ENCODE measurements around the gene ZBTB40. TPM values are rescaled to one million over a fixed set of nuclear protein-coding genes. Genes with fewer than 3 reads are reported as not detected.

Gene ZBTB40
- total RNA-seq, 1 experiment from 2014 or later, result 16.3 TPM

DNA sequence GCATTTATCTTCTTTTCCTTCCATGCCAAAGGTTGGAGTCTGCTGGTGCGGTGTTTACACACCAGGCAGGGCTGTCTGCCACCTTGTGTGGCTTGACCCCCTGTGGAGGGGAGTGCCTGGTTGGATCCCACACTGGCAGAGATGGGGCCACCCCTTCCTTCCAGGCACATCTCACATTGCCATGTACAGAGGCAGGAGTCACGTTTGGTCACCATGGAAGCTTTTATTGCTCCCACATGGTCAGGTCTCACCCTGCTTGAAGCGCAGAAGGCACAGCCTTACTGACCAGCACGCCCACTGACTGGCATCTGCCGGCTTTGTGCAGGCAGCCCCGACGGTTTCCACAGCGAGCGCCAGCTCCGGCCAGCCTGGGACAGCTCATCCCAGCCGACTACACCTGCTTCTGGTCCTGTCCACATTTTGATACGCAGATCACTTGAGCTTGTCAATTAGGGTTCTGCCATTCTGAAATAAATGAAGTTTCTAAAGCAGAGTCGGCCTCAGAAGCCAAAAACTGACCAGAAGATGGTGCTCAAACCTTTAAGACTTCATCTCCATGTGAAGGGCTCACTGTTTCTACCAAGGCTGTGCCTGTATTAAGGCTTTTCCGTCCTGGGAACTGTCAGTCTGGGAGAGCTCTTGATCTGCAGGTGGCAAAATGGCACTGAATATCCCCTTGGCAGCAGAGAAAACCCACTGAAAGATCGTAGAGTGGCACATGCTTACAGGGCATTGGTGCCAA lies 76.1 kb downstream of the ZBTB40 start:
- no peak overlapping the region for H4K8ac ChIP-seq (replicated peaks; ENCODE audit: insufficient read length, low read depth, low read length)
- Mint-ChIP-seq H3K4me3 (no peak overlapping the region), H3K27me3 (ENCODE audit: low read depth) (no peaks in the 10 kb centered on the region), H3K9me3 (no peaks in the 10 kb centered on the region), H3K36me3 (ENCODE audit: insufficient read depth in 1 of 3, low read depth in 3 of 3) (peaks cover 2 to 39% (median 9%) of the 10 kb centered on the region in 3 experiments), H3K4me1 (peaks cover 0 to 3% of the 10 kb centered on the region in 2 experiments; a peak in 1 of 4 replicates), H3K27ac (peak overlapping the region in 1 of 3 experiments; percentile 30; a peak in 2 of 7 replicates)
- no peak overlapping the region for H4K91ac ChIP-seq (ENCODE audit: insufficient read length, low read depth, low read length)
- no peaks in the 10 kb centered on the region for H4K20me1 ChIP-seq (ENCODE audit: control insufficient read depth, insufficient read depth, insufficient read length)
- H2AFZ ChIP-seq (ENCODE audit: low read length), result no peak overlapping the region
- H3K23ac ChIP-seq (ENCODE audit: insufficient read length, low read depth, low read length), result no peak overlapping the region
- H3K23me2 ChIP-seq (ENCODE audit: insufficient read length, low read depth, low read length, poor library complexity, severe bottlenecking), result no peaks in the 10 kb centered on the region
- WGBS (ENCODE audit: extremely low coverage, insufficient read length, low lambda C conversion rate), result no CpG with 5 or more reads among the region's 15 CpGs
- H3K14ac ChIP-seq (ENCODE audit: insufficient read depth, low read length), result no peak overlapping the region
- TF ChIP-seq, protein P1, sequence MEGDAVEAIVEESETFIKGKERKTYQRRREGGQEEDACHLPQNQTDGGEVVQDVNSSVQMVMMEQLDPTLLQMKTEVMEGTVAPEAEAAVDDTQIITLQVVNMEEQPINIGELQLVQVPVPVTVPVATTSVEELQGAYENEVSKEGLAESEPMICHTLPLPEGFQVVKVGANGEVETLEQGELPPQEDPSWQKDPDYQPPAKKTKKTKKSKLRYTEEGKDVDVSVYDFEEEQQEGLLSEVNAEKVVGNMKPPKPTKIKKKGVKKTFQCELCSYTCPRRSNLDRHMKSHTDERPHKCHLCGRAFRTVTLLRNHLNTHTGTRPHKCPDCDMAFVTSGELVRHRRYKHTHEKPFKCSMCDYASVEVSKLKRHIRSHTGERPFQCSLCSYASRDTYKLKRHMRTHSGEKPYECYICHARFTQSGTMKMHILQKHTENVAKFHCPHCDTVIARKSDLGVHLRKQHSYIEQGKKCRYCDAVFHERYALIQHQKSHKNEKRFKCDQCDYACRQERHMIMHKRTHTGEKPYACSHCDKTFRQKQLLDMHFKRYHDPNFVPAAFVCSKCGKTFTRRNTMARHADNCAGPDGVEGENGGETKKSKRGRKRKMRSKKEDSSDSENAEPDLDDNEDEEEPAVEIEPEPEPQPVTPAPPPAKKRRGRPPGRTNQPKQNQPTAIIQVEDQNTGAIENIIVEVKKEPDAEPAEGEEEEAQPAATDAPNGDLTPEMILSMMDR (conservative IDR thresholded peaks at IDR 0.05), result peak; percentile 61
- no peak overlapping the region for H2BK20ac ChIP-seq (ENCODE audit: low read depth, low read length, poor library complexity, severe bottlenecking)
- H3K9me3 ChIP-seq (ENCODE audit: control insufficient read depth, low read depth, low read length), result no peaks in the 10 kb centered on the region
- no peak overlapping the region for H2BK12ac ChIP-seq (ENCODE audit: insufficient read length, low read depth, low read length)
- no peak overlapping the region for H3K56ac ChIP-seq (ENCODE audit: insufficient read length, low read depth, low read length)
- DNase-seq, result peak; percentile 29
- H3K4ac ChIP-seq (ENCODE audit: low read depth, low read length), result no peak overlapping the region
- no peak overlapping the region for H2AK5ac ChIP-seq (ENCODE audit: insufficient read length, low read length)
- no peak overlapping the region for H3K18ac ChIP-seq (ENCODE audit: insufficient read length, low read depth, low read length)
- H2BK15ac ChIP-seq (ENCODE audit: low read depth, low read length), result no peak overlapping the region
- H3K27me3 ChIP-seq (ENCODE audit: insufficient read depth, low read length), result no peaks in the 10 kb centered on the region
- H3T11ph ChIP-seq (ENCODE audit: low read length), result no peak overlapping the region
- H3K4me2 ChIP-seq (ENCODE audit: insufficient read depth, insufficient read length, low read length), result no peak overlapping the region
- H3K4me1 ChIP-seq (ENCODE audit: insufficient read depth, low read length), result no peaks in the 10 kb centered on the region
- H3K9ac ChIP-seq (ENCODE audit: extremely low read depth, insufficient read length, low read length), result no peak overlapping the region
- no peak overlapping the region for H3K27ac ChIP-seq (ENCODE audit: insufficient read length, low read depth, low read length)
- no peaks in the 10 kb centered on the region for H3K79me1 ChIP-seq (ENCODE audit: insufficient read depth, low read depth, low read length, poor library complexity, severe bottlenecking)
- H4K5ac ChIP-seq (ENCODE audit: insufficient read length, low read depth, low read length), result no peak overlapping the region
- H3K79me2 ChIP-seq (ENCODE audit: insufficient read depth, low read length), result no peaks in the 10 kb centered on the region
- no peak overlapping the region for H2BK120ac ChIP-seq (ENCODE audit: low read depth, low read length, poor library complexity, severe bottlenecking)
- H2BK5ac ChIP-seq (ENCODE audit: insufficient read length, low read length), result no peak overlapping the region
